HG03103 (cell line): Measurements from ENCODE around the gene EIPR1.
"Not testable (repeated sequence)": the region's sequence is repeated elsewhere in the genome, so short reads cannot be mapped to it uniquely, and the experiment has no call there.

Experiments used
- ATAC-seq: cut with Tn5 transposase; IDR thresholded peaks from one replicate; pipeline ENCODE4 v1.9.1; 2021; ENCODE audit warnings: low read depth; ENCODE audit not compliant: unreplicated experiment

The EIPR1 gene

GRCh38 chr2:3200420-3200939 lies 177.1 kb downstream of the EIPR1 start:
- no peak for ATAC-seq

- ATAC-seq = no peak
Observed at GRCh38 chr2:3199627-3200345, 177.8 kb downstream of the EIPR1 start.

- not testable (repeated sequence) for ATAC-seq
Observed at GRCh38 chr2:3198671-3199192, 178.9 kb downstream of the EIPR1 start.

GRCh38 chr2:3198119-3198518 lies 179.5 kb downstream of the EIPR1 start:
- ATAC-seq = no peak

GRCh38 chr2:3197308-3197707 lies 180.3 kb downstream of the EIPR1 start:
- ATAC-seq = no peak

- no peak for ATAC-seq
Observed at GRCh38 chr2:3196716-3197115, 180.9 kb downstream of the EIPR1 start.

GRCh38 chr2:3195641-3196476 lies 181.8 kb downstream of the EIPR1 start:
- ATAC-seq = no peak

- no peak for ATAC-seq
Observed at GRCh38 chr2:3194828-3195227, 182.8 kb downstream of the EIPR1 start.

GRCh38 chr2:3193443-3194330 lies 183.9 kb downstream of the EIPR1 start:
- no peak for ATAC-seq

- no peak for ATAC-seq
Observed at GRCh38 chr2:3192920-3193319, 184.7 kb downstream of the EIPR1 start.

- no peak for ATAC-seq
Observed at GRCh38 chr2:3192281-3192818, 185.3 kb downstream of the EIPR1 start.

- ATAC-seq = no peak
Observed at GRCh38 chr2:3189961-3190360, 187.7 kb downstream of the EIPR1 start.

GRCh38 chr2:3189076-3189591 lies 188.5 kb downstream of the EIPR1 start:
- ATAC-seq = no peak

- no peak for ATAC-seq
Observed at GRCh38 chr2:3188405-3188946, 189.1 kb downstream of the EIPR1 start.

- ATAC-seq = no peak
Observed at GRCh38 chr2:3187467-3187866, 190.2 kb downstream of the EIPR1 start.

- no peak for ATAC-seq
Observed at GRCh38 chr2:3186766-3187165, 190.9 kb downstream of the EIPR1 start.

GRCh38 chr2:3185910-3186309 lies 191.7 kb downstream of the EIPR1 start:
- no peak for ATAC-seq

GRCh38 chr2:3185256-3185655 lies 192.4 kb downstream of the EIPR1 start:
- no peak for ATAC-seq

- ATAC-seq = no peak
Observed at GRCh38 chr2:3184167-3184566, 193.5 kb downstream of the EIPR1 start.

GRCh38 chr2:3183766-3184165 lies 193.9 kb downstream of the EIPR1 start:
- ATAC-seq = no peak
